NCI-H187 treated with DMSO at 0.1 percent for 48 hours (cell line): Measurements from ENCODE around the gene KLHL30.

Experiments
- DNase-seq: peaks from one replicate; lab custom pipeline; 2025; lab: John Stamatoyannopoulos, UW

The KLHL30 gene

DNA sequence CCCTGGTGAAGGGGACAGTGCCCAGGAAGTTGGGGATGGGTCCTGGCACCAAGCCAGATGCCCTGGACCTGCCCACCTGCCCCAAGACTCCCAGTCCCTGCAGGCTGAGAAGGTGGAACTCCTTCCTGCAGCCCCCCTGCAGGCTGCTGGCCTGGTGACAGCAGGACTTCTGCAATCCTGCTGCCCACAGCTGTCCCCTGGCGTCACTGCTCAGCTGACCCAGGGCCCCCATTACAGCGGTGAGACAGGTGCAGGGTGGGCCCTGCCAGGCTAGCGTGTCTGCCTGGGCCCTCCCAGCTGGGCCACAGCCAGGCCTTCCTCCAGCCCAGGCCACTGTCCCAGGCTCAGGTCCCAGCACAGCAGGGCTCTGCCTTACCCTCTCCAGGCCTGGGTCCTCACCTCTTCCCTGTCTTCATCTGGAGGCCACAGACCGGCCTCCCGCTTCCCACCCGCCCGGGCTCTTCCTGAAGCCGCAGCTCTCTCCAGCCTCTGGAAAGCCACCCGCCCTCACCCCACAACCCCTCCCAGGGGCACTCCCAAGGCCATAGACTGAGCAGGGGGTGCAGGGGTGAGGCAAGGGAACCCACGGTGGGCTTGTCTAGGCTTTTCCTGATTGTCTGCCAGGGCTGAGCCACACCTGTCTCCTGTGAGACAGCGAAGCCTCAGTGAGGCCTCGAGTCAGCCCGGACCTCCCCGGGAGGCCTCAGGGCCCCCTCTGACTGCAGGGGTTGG lies 11.5 kb downstream of the KLHL30 start:
- DNase-seq, result no peak

DNA sequence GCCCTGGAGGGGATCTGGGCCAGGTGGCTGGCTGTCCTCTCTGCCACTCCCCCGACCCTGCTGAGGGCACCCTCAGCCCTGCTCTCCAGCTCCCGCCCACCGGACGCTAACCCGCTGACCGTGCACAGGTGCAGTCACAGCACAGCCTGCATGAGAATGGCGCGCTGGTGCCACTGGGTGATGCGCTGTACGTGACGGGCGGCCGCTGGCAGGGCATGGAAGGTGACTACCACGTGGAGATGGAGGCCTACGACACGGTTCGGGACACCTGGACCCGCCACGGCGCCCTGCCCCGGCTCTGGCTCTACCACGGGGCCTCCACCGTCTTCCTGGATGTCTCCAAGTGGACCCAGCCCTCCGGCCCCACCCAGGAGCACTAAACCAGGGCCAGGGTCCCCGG lies 12.2 kb downstream of the KLHL30 start:
- no peak for DNase-seq

DNA sequence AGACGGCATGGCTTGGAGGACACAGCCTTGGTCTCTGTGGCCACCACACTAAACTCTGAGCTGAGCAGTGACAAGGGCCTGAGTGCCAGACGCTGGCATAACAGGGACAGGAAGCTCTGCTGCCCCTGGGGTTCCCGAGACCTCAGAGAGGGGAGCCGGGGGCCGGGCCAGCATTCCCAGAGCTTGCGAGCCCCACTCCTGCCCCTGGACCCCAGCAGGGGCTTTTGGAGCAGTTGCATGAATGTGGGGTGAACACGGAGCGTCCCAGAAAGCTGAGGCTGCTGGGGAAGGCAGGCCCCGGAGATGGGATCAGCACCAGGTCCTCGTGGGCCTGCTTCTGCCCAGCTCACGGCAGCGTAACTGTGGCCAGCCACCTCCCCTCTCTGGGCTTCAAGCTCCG lies 12.7 kb downstream of the KLHL30 start:
- no peak for DNase-seq

DNA sequence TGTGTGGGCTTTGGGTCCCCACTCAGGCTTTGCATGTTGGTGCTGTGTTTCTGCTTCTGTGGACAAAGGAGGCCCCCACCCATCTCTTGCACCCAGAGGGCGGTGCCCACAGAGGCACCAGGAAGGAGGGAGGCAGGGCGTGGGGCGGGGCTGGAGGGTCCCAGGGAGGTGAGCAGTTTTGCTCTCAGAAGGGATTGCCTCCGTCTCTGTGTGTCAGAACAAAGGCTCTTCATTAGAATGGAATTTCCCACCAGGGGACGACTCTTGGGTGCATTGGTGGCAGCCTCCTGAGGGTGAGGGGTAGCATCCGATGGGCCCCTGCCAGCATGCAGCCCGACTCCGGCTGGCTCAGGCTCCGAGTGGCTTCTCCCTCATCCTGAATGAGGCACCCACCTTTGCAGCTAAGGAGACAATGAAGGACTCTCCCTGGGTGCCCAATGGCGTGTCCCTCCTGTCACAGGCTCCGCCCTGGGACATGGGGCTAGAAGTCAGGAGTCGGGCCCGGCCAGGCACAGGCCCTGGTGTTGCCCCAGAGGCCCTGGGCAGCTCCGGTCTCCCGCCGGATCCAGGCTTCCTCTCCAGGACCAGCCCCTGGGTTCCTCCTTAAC lies 13.3 kb downstream of the KLHL30 start:
- DNase-seq, result no peak

DNA sequence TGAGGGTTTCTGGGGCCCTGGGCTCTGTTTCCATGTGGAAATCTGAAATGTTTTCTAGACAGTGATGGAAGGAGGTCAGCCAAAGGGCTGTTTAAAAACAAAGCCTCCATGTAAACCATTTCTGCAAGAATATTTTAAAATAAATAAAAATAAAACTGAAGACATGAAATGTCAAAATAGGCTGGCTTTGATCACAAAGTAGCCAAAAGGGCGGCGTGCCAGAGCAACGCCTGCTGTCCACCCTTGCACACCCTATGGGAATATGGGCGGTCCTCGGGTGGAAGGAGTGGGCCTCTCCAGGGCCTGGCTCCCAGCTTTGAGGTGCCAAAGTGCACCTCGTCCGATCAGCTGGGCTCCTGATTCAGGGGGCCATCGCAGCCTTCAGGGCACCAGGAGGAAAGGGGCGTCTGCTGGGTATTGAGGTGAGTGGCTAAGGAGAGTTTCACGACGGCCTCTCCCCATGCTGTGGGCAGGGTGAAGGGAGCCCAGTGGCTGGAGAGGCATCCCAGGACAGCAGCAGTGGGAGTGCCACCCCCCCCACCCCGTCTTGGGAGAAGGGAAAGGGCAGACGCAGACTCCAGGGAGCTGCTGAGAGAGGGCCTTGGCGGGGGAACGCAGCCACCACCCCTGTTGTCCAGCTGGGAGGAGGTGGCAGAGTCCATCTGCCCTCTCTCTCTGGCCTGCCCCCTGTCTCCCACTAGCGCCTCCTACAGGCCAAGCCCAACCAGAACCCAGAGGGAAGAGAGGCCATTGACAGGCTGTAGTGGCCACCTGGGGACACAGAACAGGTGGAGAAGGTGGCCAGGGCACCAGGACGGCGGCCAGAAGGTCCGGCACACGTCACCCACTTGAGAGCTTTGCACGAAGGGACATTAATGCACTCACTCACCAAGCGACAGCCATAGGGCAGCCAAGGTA lies 14.6 kb downstream of the KLHL30 start:
- no peak for DNase-seq

DNA sequence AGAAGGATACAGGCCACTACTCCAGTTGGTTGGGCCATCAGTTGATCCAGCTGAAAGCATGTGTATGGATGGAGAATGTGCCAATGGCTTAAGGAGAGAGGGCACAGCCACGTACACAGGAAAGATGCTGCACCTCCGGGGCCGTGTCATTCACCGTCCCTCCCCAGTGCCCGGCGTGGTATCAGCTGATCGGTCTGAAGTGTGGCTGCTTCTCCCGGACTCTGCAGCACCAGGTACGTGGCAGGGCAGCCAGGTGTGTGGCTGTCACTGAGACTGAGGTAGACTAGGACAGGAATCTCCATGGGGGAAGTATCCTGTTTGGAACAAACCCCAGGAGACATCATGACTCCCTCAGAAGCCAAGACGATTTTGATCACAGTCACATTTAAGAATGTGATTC lies 16.1 kb downstream of the KLHL30 start:
- DNase-seq, result no peak

DNA sequence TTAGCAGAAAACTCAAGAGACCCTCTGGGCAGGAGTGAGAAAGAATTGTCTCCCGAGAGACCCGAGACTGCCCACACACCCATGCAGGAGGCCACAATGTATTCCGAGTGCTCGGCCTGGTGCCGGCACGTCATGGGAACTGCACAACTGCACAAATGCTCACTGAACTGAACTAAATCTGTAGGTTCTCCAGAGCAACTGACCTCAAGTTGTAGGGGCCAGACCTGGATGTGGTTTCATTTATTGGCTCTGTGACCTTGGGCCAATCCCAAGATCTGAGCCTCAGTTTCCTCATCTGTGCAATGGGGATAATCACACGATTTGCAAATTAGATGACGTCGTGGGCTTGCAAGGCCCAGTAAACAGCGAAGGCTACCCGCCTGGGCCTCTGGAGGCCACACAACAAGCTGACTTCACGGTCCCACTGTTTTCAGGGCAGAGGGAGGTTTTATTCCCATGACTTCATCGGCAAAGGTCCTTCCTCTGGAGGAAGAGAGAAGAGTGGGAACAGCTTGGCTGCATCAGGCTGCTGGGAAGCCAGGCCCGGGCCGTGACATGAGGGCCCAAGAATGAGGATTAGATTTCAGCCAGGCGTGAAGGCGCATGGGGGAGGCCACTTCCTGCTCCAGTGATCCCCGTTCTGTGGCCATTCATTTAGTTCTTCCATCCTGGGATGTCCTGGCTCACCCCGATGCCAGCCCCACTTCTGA lies 16.7 kb downstream of the KLHL30 start:
- no peak for DNase-seq

DNA sequence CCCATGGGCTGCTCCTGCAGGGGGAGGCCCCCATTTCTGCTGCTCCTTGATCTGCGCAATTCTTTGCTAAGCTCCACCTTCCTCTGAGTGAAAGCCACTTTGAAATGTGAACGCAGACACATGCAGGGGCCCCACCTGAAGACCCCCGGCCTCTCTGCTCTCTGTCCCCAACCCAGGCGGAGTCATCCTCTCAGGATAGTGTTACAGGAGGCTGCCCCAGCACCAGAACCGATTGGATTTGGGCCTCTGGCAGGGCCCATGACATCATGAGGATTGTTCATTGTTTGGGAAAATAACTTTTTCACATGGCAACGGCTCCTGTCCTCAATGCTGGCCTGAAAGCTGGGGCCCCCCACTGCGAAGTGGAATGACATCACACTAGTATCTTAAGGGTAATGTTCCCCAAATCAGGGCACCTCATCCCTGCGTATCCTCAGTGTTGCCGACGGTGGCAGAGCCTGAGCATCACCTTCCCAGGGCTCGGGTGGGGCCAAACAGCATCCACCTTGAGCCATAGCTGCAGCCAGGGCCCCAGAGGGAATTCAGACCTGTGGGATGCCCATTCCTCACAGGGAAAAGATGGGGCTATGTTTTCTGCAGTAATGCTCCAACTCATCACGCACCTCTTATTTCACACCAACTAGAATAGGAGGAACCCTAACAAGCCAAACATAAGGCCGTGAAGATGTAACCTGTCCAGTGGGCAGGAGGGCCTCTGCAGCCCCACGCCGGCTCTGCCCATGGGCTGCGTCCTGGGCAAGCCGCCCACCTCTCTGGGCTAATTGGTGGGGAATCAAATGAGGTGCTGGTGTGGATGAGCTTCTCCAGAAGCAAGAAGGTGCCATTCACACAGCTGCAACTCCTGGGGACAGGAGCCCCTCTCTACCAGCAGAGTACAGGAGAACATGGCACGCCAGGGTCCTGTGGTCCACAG lies 17.6 kb downstream of the KLHL30 start:
- DNase-seq, result no peak

DNA sequence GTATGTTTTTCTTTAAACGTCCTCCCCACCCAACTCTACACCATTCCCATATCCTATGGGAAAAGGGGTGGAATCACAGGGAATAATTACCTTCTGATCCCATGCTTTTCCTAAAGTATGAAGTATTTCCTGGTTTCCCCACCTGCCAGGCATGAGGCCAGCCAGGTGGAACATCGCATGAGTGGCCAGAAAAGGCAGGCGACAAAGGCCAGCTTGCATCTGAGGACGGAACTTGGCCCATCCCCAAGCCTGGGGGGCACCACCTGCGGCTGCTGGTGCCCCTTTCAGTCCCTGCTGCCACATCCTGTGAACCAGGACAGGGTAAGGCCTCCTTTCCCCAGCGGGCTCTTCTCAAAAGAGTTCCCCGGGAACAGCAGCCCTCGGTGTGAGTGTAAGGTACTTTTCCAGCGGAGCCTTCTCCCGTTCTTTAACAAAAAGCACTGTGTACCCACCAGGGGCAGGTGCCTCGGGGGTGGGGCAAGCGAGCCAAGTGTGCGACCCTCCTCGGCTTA lies 19.1 kb downstream of the KLHL30 start:
- no peak for DNase-seq

DNA sequence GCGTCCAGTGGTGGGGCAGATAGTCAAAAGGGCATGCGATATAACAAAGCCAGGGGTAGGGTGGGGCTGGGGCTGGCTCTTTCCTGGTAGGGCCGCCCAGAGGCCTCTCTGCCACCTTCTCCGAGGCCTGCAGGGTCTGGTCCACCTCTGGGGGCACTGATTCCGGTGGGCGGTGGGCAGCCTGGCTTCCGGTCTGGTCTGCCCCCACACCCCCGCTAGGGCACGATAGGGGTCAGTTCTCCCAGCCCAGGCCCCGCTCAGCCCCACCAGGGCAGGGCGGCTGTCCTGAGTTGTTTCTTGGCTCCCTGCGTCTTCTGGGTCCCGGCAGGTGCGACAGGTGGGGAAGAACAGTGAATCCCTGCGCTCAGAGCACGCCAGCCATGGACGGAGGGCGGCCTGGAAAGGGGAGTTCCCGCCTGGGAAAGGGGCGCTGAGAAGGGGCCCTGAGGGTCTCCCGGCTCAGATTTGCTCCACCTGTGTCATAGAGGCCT lies 19.6 kb downstream of the KLHL30 start:
- DNase-seq, result no peak

DNA sequence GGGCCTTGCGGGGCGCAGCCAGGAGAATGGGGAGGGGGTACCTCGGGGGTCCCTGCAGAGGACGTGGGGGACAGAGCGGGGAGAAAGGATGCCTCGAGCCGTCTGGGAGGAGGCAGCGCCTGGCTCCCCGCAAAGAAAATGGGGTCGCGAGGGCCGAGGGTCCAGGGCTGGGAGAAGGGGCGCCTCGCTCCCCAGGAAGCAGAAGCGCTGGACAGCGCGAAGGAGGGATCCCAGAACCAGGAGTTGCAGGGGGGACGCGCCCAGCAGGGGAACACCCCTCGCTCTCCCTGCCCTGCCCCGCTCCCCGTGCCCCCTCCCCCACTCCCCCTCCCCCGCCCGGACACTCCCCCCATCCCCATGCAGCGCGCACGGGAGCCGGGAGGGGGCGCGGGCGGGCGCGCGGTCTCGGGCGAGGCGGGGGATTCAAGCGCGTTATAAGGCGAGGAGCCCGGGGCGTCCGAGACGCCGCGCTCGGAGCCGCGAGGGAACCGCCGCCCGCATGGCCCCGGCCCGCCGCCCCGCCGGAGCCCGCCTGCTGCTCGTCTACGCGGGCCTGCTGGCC lies 20.1 kb downstream of the KLHL30 start, which contains the start of gene ERFE:
TSS of gene ERFE (plus strand) at position 462 of the 562 bp plus-strand sequence. CDS start at position 500, 38 bp downstream.
- DNase-seq, result no peak

DNA sequence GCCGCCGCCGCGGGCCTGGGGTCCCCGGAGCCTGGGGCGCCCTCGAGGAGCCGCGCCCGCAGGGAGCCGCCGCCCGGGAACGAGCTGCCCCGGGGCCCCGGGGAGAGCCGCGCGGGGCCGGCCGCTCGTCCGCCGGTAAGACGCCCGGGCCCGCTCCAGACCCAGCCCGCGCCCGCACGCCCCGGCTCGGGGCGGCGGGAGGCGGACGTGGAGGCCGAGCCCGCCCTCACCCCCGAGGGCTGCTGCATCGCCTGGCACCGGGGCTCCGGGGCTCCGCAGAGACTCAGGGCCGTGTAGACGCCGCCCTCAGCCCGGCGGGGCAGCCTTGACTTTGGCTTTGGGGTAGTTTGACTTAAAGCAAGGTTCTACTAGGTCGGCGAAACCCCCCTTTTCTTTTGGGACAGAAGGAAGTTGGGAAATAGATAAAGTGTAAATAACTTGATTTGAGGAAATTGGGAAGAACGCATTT lies 20.6 kb downstream of the KLHL30 start:
- DNase-seq, result no peak

DNA sequence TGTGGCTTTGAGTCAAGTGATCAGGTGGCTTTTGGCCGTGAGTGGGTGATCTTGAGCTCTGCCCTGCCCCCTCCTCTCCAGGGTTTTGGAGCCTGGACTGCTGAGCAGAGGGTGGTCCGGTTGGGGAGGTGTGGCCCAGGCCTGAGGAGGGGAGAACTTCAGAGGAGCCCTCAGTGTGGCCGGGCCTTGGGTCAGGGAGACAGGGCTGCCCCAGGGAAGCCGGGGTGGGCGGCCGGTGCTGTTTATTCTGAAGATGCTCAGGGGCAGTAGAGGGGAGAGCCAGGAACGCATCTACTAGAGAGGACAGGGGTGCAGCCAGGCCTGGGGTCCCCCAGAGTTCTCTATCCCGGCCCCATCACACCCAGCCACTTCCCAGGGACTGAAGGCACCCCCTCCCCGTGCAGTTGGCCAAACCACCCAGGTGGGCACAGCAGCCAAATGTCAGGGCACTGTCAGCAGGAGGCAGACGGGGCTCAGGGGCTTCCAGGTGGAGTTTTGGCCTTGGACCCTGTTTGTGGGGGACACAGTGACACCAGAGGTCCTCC lies 21.3 kb downstream of the KLHL30 start:
- DNase-seq, result no peak

DNA sequence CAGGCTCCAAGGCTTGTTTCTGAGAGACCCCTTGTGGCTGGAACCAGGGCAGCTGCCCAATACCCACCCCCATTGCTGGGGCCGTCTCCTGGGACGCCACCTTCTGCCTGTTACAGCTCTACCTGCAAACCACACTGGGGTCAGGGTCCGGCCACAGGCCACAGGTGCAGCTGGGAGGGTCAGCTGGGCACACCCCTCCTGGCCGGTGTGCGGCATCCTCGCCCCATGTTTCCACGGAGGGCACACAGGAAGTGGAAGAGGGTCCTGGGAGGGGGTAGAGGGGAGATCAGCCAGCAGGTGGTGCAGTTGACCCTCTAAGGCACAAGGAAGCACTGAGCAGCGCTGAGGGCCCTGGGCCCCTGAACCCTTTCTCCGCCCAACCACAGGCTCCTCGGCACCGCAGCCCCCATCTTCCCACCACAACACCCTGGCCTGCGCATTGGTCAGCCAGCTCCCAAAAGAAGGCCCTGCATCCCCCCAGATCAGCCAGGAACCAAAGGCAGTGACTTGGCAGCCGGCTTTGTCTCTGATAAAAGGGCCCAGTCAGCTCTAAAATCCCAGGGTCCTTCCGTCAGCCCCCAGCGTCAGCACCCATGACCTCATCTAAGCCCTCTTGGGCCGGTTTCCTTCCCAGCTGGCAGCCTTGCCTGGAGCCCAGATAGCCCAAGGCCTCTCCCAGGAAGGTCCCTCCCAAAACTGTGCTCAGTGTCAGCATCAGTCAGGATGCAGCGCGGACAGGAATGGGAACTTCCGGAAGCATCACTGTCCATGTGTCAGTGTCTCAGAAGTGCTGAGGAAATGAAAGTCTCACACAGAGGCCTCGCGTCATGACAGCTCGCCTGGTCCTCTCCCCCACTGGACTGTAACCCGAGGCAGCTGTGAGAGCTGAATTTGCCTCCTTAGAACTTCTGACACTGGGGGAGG lies 22.0 kb downstream of the KLHL30 start:
- no peak for DNase-seq

DNA sequence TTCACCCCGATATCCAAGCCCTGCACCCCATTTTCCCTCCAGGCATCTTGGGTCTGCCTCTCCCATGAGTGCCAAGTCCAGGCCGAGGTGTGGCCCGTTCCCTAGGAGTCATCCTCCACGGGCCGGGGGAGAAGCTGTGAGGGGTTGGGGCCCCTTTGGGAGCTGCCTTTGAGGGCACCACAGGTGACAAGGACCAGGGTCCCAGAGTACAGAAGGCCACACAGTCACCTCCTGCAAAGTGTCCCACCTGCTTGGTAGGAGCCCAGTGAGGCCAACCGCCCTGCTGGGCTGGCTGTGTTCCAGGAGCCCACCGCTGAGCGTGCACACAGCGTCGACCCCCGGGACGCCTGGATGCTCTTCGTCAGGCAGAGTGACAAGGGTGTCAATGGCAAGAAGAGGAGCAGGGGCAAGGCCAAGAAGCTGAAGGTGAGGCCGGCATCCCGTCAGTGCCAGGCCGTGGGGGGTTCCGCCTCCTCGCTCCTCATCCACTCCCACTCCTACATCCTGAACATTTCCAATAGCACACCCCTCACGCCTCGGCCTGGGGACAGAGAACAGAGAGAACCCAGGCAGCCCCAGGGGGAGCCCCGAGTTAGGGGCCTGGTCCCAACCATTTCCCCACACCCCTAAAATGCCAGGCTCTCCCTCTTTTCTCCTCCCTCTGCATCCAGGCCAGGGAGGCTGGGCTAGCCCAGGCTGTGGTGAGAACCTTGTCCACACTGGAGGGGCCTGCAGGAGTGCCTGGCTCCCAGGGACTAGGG lies 23.0 kb downstream of the KLHL30 start:
- DNase-seq, result no peak

DNA sequence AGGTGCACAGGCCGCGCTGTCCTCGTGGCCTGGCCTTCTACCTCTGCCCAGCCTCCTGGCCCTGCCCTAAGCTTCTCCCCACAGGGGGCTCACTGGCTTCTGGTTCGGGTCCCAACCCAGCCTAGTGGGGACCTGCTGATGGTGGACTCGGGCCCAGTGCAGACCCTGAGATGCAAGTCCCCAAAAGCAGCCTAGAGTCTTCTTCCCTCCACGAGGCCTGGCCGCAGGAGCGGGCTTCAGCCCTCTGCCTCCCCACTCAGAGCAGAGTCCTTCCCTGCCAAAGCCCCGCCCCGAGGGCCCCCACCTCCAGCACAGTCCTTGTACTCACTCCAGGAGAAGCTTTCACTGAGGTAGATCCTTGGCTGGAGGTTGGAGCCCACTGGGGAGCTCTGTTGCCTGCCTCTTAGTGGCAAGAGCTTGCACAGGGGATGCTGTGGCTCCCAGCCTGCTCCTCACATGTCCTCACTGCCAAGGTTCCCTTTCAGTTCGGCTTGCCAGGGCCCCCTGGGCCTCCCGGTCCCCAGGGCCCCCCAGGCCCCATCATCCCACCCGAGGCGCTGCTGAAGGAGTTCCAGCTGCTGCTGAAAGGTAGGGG lies 23.9 kb downstream of the KLHL30 start:
- no peak for DNase-seq

DNA sequence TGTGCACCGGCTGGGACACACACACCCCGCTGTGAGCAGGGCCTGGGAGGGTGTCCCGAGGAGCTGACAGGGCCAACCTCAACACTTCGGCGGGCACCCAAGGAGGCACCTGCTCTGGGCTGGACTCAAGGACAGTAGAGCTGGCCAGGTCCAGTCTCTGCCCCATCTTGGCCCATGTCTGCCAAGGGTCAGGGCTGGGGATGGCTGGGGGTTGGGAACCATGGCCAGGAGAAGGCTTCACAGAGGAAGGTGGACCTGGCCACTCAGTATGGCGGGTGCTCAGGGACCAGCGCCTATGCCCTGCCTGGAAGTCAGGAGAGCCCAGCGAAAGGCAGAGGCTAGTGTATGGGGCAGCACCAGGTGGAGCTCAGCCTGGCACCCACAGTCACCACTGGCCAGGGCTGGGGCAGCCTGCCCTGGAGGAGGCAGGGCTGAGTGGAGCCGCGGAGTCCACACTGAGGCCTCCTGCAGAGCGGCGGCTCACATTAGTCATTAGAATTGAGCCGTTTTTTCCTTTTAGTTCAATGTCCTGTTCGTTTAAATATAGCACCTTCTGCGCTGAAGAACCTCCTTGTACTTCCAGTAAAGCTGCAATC lies 24.5 kb downstream of the KLHL30 start:
- DNase-seq, result no peak
